Measurements from ENCODE around the gene AP3B2.
A peak's percentile ranks its signal among the peaks of the same experiment; 100 is the strongest.
"Not testable (repeated sequence)": the region's sequence is repeated elsewhere in the genome, so short reads cannot be mapped to it uniquely, and the experiment has no call there.

The AP3B2 gene

DNA sequence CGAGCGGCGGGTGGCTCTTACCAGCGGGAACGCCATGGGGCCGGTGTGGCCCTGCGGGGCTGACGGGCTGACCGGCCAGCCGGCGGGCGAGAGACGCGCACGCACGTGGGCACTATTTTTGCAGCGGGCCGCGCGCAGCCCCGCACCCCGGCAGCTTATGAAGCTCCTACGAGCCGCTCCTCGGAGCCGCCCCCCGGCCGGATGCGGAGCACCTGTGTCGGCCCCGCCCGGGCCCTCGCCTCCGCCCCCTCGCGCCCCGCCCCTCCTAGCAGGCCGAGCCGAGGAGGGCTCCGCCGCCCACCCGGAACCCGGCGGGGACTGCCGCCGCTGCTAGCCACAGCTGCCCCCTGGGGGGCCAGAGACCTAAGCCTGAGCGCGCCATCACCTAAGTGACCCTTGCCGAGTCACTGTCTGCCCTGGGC lies 61.8 kb downstream of the AP3B2 start:
- Histone ChIP-seq H3K4me1 (no peaks in the 10 kb centered on the region), H3K9ac (no peak overlapping the region), H3K27ac (no peak overlapping the region), H3K9me3 (replicated peaks in 1 of 11) (peaks cover 16 to 25% (median 22%) of the 10 kb centered on the region in 11 experiments), H3K4me2 (no peak overlapping the region), H3K36me3 (no peaks in the 10 kb centered on the region), H3K4me3 (no peak overlapping the region), H3K27me3 (no peaks in the 10 kb centered on the region), H4K20me1 (no peaks in the 10 kb centered on the region)
- TF ChIP-seq Cebpa-rat (IDR thresholded peaks at IDR 0.05) = no peak

- Histone ChIP-seq H3K27ac (no peak within 1 kb of the TSS), H3K4me2 (no peak within 1 kb of the TSS), H3K4me1 (no peaks in the 10 kb centered on the region)
Measured at GRCh38 chr15:82647045-82647834, 62.4 kb downstream of the AP3B2 start, which contains the start of gene CPEB1. CPEB1 (minus strand) TSS chr15:82647363; CDS start chr15:82628459, 18,904 bp downstream.

DNA sequence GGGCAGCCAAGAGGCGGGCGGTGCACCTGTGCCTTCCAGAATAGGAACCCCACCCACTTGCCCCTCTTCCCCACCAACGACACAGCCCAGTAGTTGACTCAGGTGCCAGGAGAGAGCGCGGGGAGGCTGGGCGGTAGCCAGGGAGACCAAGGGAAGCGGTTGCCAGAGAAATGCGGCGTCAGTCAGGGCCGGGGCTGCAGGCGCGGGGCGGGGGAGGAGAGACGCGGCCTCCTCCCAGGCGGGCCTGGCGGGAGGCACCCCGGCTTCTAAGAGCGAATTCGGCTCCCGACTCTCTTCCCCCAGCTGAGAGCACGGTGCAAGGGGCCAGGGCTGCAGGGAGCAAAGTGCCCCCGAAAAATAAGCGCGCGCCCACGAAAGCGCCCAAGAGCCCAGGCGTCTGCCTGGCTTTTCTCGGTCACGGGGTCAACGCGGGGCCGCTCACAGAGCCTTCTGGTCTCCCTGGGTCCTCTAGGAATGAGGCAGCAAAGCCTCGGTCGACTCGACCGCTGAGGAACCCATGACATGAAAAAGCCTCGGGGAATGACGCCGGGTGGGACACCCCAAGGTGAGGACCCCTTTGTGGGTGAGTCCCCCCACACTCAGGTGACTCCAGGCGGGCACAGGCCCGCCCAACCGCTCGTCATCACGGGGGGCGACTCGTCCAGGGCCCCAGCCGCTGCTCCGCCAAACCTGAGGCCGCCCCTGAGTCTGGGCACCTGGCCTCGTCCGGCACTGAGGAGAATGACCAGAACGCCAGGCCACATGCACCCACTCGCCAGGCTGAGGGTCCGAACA lies 63.2 kb downstream of the AP3B2 start:
- no peak overlapping the region for H3K4me3 ChIP-seq
- TF ChIP-seq Cebpa-rat (IDR thresholded peaks at IDR 0.05) = no peak
- H3K4me2 ChIP-seq = no peak overlapping the region
- peaks cover 0 to 1% (median 0%) of the 10 kb centered on the region in 10 experiments; a peak in 1 of 20 replicates for H3K4me1 ChIP-seq
- no peaks in the 10 kb centered on the region for H3K36me3 ChIP-seq
- no peak overlapping the region for H3K27ac ChIP-seq
- H3K9me3 ChIP-seq (replicated peaks in 1 of 11) = peaks cover 16 to 25% (median 22%) of the 10 kb centered on the region in 11 experiments
- H3K9ac ChIP-seq = no peak overlapping the region
- H3K27me3 ChIP-seq = no peaks in the 10 kb centered on the region
- no peaks in the 10 kb centered on the region for H4K20me1 ChIP-seq

More at GRCh38 chr15:82647045-82647834, 62.4 kb downstream of the AP3B2 start, which contains the start of gene CPEB1:
- H3K36me3 ChIP-seq = no peaks in the 10 kb centered on the region
- H3K27me3 ChIP-seq = no peaks in the 10 kb centered on the region
- no peak for TF ChIP-seq Cebpa-rat (IDR thresholded peaks at IDR 0.05)
- no peak within 1 kb of the TSS for H3K9ac ChIP-seq
- H3K4me3 ChIP-seq = no peak within 1 kb of the TSS
- no peaks in the 10 kb centered on the region for H4K20me1 ChIP-seq
- H3K9me3 ChIP-seq (replicated peaks in 1 of 11) = peaks cover 16 to 25% (median 22%) of the 10 kb centered on the region in 11 experiments

DNA sequence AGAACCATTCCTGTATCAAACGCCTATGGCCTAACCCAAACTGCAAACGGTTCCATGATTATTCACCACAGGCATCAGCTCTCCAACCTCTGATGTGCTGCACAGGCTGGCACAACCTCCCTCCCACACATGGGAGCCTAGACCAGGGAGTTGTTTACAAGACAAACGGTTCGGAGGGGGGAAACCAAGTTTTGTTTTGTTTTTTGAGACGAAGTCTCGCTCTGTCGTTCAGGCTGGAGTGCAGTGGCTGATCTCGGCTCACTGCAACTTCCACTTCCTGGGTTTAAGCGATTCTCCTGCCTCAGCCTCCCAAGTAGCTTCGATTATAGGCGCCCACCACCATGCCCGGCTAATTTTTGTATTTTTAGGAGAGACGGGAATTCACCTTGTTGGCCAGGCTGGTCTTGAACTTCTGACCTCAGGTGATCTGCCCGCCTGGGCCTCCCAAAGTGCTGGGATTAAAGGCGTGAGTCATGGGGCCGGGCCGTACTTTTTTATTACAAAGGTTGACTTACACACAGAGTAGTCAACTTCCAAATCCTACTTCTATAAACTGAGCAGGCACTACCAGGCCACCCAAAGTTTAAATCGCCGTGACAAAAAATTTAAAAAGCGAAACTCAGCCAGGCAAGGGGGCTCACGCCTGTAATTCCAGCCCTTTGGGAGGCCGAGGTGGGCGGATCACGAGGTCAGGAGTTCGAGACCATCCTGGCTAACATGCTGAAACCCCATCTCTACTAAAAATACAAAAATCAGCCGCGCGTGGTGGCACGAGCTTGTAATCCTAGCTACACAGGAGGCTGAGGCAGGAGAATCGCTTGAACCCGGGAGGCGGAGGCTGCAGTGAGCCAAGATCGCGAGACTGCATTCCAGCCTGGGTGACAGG lies 64.5 kb downstream of the AP3B2 start:
- not testable (repeated sequence) for H3K27ac ChIP-seq, H3K27me3 ChIP-seq, H3K4me1 ChIP-seq, H3K4me2 ChIP-seq, H3K4me3 ChIP-seq, H3K9ac ChIP-seq, H3K36me3 ChIP-seq, H4K20me1 ChIP-seq
- H3K9me3 ChIP-seq (replicated peaks in 1 of 11) = peaks cover 16 to 25% (median 22%) of the 10 kb centered on the region in 11 experiments

DNA sequence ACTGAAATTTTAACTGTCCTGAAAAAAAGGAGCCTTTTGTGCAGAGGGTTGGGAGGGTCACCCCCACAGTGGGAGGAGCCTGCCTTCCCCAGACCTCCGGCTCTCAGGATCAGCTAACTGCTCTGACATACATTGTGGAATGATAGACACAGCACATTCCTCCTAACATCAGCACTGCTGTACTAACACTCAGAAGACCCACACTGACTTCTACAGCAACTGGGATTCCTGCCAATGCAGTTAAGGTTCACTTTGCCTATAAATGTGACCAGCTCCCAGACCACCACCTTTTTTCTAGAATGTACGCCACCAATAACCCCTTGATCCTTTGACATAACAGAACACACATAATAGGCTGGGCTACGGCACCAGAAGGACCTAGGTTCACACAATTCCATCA lies 65.7 kb downstream of the AP3B2 start:
- Histone ChIP-seq H3K36me3 (no peaks in the 10 kb centered on the region), H3K9me3 (replicated peaks in 1 of 11) (peaks cover 16 to 25% (median 22%) of the 10 kb centered on the region in 11 experiments), H3K4me3 (no peak overlapping the region), H3K9ac (no peak overlapping the region), H3K27ac (no peak overlapping the region), H4K20me1 (no peaks in the 10 kb centered on the region), H3K4me2 (no peak overlapping the region), H3K27me3 (no peaks in the 10 kb centered on the region), H3K4me1 (peaks cover 0 to 5% (median 0%) of the 10 kb centered on the region in 10 experiments; a peak in 1 of 20 replicates)
- TF ChIP-seq Cebpa-rat (IDR thresholded peaks at IDR 0.05) = no peak

DNA sequence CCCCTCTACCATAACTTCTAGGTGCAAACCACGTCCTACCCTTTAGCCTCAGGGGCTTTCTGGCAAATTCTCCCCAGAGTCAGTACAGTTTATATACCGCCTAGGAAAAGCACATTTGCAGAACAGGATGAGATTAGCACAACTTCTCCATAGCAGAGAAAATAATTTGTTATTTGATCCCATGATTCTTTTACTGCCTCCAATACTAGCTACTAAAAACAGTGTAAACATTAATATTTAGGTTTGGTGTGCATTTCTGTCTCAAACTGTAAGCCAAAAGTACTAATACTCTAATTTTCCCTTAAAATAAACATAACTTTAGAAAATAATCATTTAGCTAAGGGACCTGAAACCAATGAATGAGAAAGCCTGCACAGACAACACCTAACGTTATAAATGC lies 67.0 kb downstream of the AP3B2 start:
- peaks cover 13 to 16% (median 15%) of the 10 kb centered on the region in 11 experiments; a peak in 20 of 22 replicates for H3K9me3 ChIP-seq (replicated peaks in 1 of 11)
- no peak overlapping the region for H3K4me3 ChIP-seq
- H4K20me1 ChIP-seq = no peaks in the 10 kb centered on the region
- H3K27ac ChIP-seq = no peak overlapping the region
- H3K4me2 ChIP-seq = no peak overlapping the region
- H3K4me1 ChIP-seq = peaks cover 0 to 5% (median 0%) of the 10 kb centered on the region in 10 experiments; a peak in 1 of 20 replicates
- no peaks in the 10 kb centered on the region for H3K27me3 ChIP-seq
- H3K36me3 ChIP-seq = no peaks in the 10 kb centered on the region
- H3K9ac ChIP-seq = no peak overlapping the region
- TF ChIP-seq Cebpa-rat (IDR thresholded peaks at IDR 0.05) = no peak

DNA sequence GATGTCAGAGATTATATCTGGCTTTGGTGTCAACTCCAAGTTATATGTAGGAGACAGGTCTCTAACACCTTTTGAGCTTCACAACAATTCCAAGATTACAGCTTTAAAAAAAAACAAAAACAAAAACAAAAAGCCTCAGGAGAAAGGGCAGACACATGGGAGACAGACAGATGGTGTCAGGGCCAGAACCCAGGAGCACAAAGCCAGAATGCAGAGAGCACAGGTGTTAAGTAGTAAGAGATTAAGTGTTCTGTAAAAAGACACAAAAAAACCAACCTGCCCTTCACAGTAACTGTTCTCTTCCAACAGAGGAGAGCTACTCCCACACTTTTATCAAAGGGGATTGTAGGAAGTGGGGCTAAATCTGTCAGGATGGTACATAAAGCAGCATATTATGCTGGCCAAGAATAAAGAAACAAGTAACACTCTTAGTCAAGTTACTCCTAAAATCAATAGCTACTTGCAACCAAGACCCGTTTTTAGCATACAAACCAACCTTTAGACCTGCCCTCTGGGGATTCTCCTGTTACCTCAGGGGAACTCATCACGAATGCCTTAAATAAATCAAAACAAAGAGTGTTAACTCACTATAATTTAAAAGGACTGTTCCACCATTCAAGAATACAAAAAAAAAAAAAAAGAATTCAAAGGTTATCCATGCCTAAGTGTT lies 68.4 kb downstream of the AP3B2 start:
- Histone ChIP-seq H4K20me1 (no peaks in the 10 kb centered on the region), H3K4me1 (peaks cover 0 to 5% (median 0%) of the 10 kb centered on the region in 10 experiments; a peak in 1 of 20 replicates), H3K36me3 (no peaks in the 10 kb centered on the region), H3K4me3 (no peak overlapping the region), H3K27ac (no peak overlapping the region), H3K4me2 (peak overlapping the region in 2 of 11 experiments; percentile 15 to 18; a peak in 3 of 22 replicates), H3K27me3 (no peaks in the 10 kb centered on the region), H3K9ac (no peak overlapping the region), H3K9me3 (replicated peaks in 1 of 11) (peaks cover 0 to 2% (median 1%) of the 10 kb centered on the region in 11 experiments; a peak in 14 of 22 replicates)
- TF ChIP-seq Cebpa-rat (IDR thresholded peaks at IDR 0.05) = no peak

GRCh38 chr15:82640672-82641071 lies 69.0 kb downstream of the AP3B2 start:
- no peak for TF ChIP-seq Cebpa-rat (IDR thresholded peaks at IDR 0.05)
- no peaks in the 10 kb centered on the region for H3K9me3 ChIP-seq (replicated peaks in 1 of 11)
- no peak overlapping the region for H3K4me3 ChIP-seq
- H4K20me1 ChIP-seq = no peaks in the 10 kb centered on the region
- H3K27me3 ChIP-seq = no peaks in the 10 kb centered on the region
- H3K36me3 ChIP-seq = no peaks in the 10 kb centered on the region
- no peak overlapping the region for H3K9ac ChIP-seq
- H3K27ac ChIP-seq = no peak overlapping the region
- peaks cover 0 to 5% (median 0%) of the 10 kb centered on the region in 10 experiments; a peak in 1 of 20 replicates for H3K4me1 ChIP-seq
- no peak overlapping the region for H3K4me2 ChIP-seq

Measured in BLaER1 treated with 17β-estradiol and CSF1 and Interleukin-3, amounts not matched to agents 10 nM and 100 nM (cell line).